H1 (cell line): ENCODE measurements around the gene ZNF397. TPM values are rescaled to one million over a fixed set of nuclear protein-coding genes. Genes with fewer than 3 reads are reported as not detected.
A peak's percentile ranks its signal among the peaks of the same experiment; 100 is the strongest.

Experiments
- CTCF ChIA-PET: fragments of 300-600 bp; sonication (Branson Sonifier 250); formaldehyde crosslinking; loops from one replicate; lab custom pipeline; 2021; ENCODE audit not compliant: partially characterized antibody; lab: Charles Lee
- POLR2A ChIA-PET: fragments of 300-600 bp; sonication (Branson Sonifier 250); formaldehyde crosslinking; loops from one replicate; lab custom pipeline; 2021; ENCODE audit warnings: inconsistent platforms; ENCODE audit not compliant: partially characterized antibody; lab: Charles Lee
- DNase-seq, 2 experiments: peaks; one replicate each; pipeline versions ENCODE4 v3.0.0 to v3.0.0-alpha.2; 2010 to 2022; ENCODE audit warnings: low spot score in 2 of 2, low read depth in 1 of 2, mixed read lengths in 1 of 2
- FAIRE-seq: peaks from 2 replicates; lab custom pipeline; 2011; peaks lifted over from hg19 to GRCh38; lab: Jason Lieb, UNC
- H2AFZ ChIP-seq: 2 replicates; pipeline ENCODE4 v1.8.1; 2012; ENCODE audit warnings: low read length, inconsistent platforms
- H2AK5ac ChIP-seq: 2 replicates; pipeline ENCODE4 v1.6.1; 2013; ENCODE audit warnings: low read depth, low read length
- H2BK120ac ChIP-seq: replicated peaks from 2 replicates; pipeline ENCODE3; 2013; ENCODE audit warnings: low read depth, low read length, inconsistent platforms
- H2BK12ac ChIP-seq: 2 replicates; pipeline ENCODE4 v1.6.1; 2013; ENCODE audit warnings: low read depth, low read length
- H2BK15ac ChIP-seq: 2 replicates; pipeline ENCODE4 v1.6.1; 2013; ENCODE audit warnings: low read length
- H2BK20ac ChIP-seq: 2 replicates; pipeline ENCODE4 v1.6.1; 2013; ENCODE audit warnings: low read length
- H2BK5ac ChIP-seq: 2 replicates; pipeline ENCODE4 v1.6.1; 2013; ENCODE audit warnings: low read depth, low read length
- H3K14ac ChIP-seq: 2 replicates; pipeline ENCODE4 v1.6.1; 2013; ENCODE audit warnings: inconsistent platforms; ENCODE audit not compliant: insufficient read length
- H3K18ac ChIP-seq: 2 replicates; pipeline ENCODE4 v1.6.1; 2013; ENCODE audit warnings: low read length; ENCODE audit errors: extremely low read depth
- H3K23ac ChIP-seq: 2 replicates; pipeline ENCODE4 v1.6.1; 2013; ENCODE audit warnings: inconsistent platforms; ENCODE audit not compliant: insufficient read length
- H3K23me2 ChIP-seq: 2 replicates; pipeline ENCODE4 v1.6.1; 2013; ENCODE audit warnings: low read depth, low read length
- H3K27ac ChIP-seq: 2 replicates; pipeline ENCODE4 v1.6.1; 2011; ENCODE audit warnings: low read depth, low read length, inconsistent platforms
- H3K27me3 ChIP-seq, 4 experiments: replicated peaks in 1 of 4; 1 replicate in 1 of 4; 2 replicates in 3 of 4; pipeline versions ENCODE4 v1.6.1 to v1.8.1; 2011 to 2013; ENCODE audit warnings: low read length in 3 of 4, mild to moderate bottlenecking in 3 of 4, inconsistent platforms in 2 of 4, mixed read lengths in 2 of 4, moderate library complexity in 1 of 4; ENCODE audit not compliant: control insufficient read depth in 3 of 4, insufficient read depth in 3 of 4; ENCODE audit errors: extremely low read depth in 1 of 4
- H3K36me3 ChIP-seq, 4 experiments: 2 replicates each; pipeline versions ENCODE4 v1.6.1 to v1.8.1; 2011 to 2013; ENCODE audit warnings: mild to moderate bottlenecking in 4 of 4, low read length in 3 of 4, moderate library complexity in 2 of 4, control low read depth in 1 of 4, inconsistent platforms in 1 of 4; ENCODE audit not compliant: insufficient read depth in 4 of 4, control insufficient read depth in 2 of 4
- H3K4ac ChIP-seq: replicated peaks from 2 replicates; pipeline ENCODE3; 2013; ENCODE audit warnings: low read length, low read depth, mixed read lengths, inconsistent platforms; ENCODE audit not compliant: insufficient read length
- H3K4me1 ChIP-seq, 4 experiments: replicated peaks in 1 of 4; 1 replicate in 1 of 4; 2 replicates in 3 of 4; pipeline versions ENCODE4 v1.6.1 to v1.8.1; 2011 to 2013; ENCODE audit warnings: low read length in 3 of 4, inconsistent platforms in 2 of 4, mixed read lengths in 1 of 4; ENCODE audit not compliant: insufficient read depth in 4 of 4, control insufficient read depth in 3 of 4
- H3K4me2 ChIP-seq, 2 experiments: 2 replicates each; pipeline versions ENCODE4 v1.6.1 to v1.8.1; 2011 to 2013; ENCODE audit warnings: low read depth in 2 of 2, low read length in 2 of 2, control low read depth in 1 of 2, inconsistent platforms in 1 of 2, mild to moderate bottlenecking in 1 of 2; ENCODE audit not compliant: insufficient read depth in 1 of 2
- H3K4me3 ChIP-seq, 4 experiments: fragments of 200-600, 300-600 bp in 1 of 4; sonication (generic), shearing (Covaris generic), sonication (Bioruptor Twin) in 1 of 4; 2 replicates each; pipeline versions ENCODE4 v1.5.1 to v1.8.1; 2011 to 2016; ENCODE audit warnings: low read length in 4 of 4, low read depth in 3 of 4, control low read depth in 2 of 4, inconsistent platforms in 2 of 4, mild to moderate bottlenecking in 2 of 4, mixed read lengths in 1 of 4, moderate library complexity in 1 of 4; ENCODE audit not compliant: insufficient read depth in 2 of 4; ENCODE audit errors: extremely low read depth in 1 of 4
- H3K56ac ChIP-seq: replicated peaks from 2 replicates; pipeline ENCODE3; 2013; ENCODE audit warnings: low read depth, mild to moderate bottlenecking, mixed read lengths, low read length, inconsistent platforms; ENCODE audit not compliant: insufficient read length
- H3K79me1 ChIP-seq: 2 replicates; pipeline ENCODE4 v1.6.1; 2013; ENCODE audit warnings: low read depth, low read length, control low read depth
- H3K79me2 ChIP-seq, 2 experiments: 2 replicates each; pipeline versions ENCODE4 v1.6.1 to v1.8.1; 2012 to 2013; ENCODE audit warnings: low read length in 2 of 2, mild to moderate bottlenecking in 2 of 2, inconsistent platforms in 1 of 2; ENCODE audit not compliant: insufficient read depth in 2 of 2, control insufficient read depth in 1 of 2
- H3K9ac ChIP-seq, 4 experiments: replicated peaks in 1 of 4; 1 replicate in 1 of 4; 2 replicates in 3 of 4; pipeline versions ENCODE4 v1.6.1 to v1.8.1; 2011 to 2013; ENCODE audit warnings: low read depth in 3 of 4, low read length in 3 of 4, control low read depth in 2 of 4, mild to moderate bottlenecking in 2 of 4, moderate library complexity in 2 of 4, inconsistent platforms in 1 of 4; ENCODE audit errors: extremely low read depth in 1 of 4
- H3K9me3 ChIP-seq, 2 experiments: 2 replicates each; pipeline versions ENCODE4 v1.6.1 to v1.8.1; 2012 to 2013; ENCODE audit warnings: mild to moderate bottlenecking in 2 of 2, moderate library complexity in 2 of 2, control low read depth in 1 of 2, inconsistent platforms in 1 of 2, low read depth in 1 of 2, low read length in 1 of 2, mixed read lengths in 1 of 2; ENCODE audit not compliant: insufficient read depth in 2 of 2
- H4K20me1 ChIP-seq, 2 experiments: replicated peaks in 1 of 2; 2 replicates each; pipeline versions ENCODE3 to v1.8.1; 2011 to 2013; ENCODE audit warnings: inconsistent platforms in 2 of 2, low read length in 2 of 2, mild to moderate bottlenecking in 1 of 2; ENCODE audit not compliant: insufficient read depth in 2 of 2, control insufficient read depth in 1 of 2
- H4K5ac ChIP-seq: 2 replicates; pipeline ENCODE4 v1.6.1; 2013; ENCODE audit warnings: low read length, low read depth, mixed read lengths, inconsistent platforms; ENCODE audit not compliant: insufficient read length
- H4K8ac ChIP-seq: 2 replicates; pipeline ENCODE4 v1.8.0; 2013; ENCODE audit warnings: mild to moderate bottlenecking, moderate library complexity, low read length, inconsistent platforms; ENCODE audit not compliant: insufficient read depth; ENCODE audit errors: extremely low read depth
- H4K91ac ChIP-seq: replicated peaks from 2 replicates; pipeline ENCODE3; 2013; ENCODE audit warnings: low read length, mixed read lengths, inconsistent platforms; ENCODE audit not compliant: insufficient read length
- BACH1 ChIP-seq: IDR thresholded peaks from 2 replicates; pipeline ENCODE4 v1.6.1; 2012; ENCODE audit warnings: low read length, improper control_type of control experiment
- CHD1 ChIP-seq: IDR thresholded peaks from 2 replicates; pipeline ENCODE4 v1.6.1; 2012; ENCODE audit warnings: low read depth, low read length, improper control_type of control experiment
- CREB1 ChIP-seq: IDR thresholded peaks from 2 replicates; pipeline ENCODE4 v1.6.1; 2012; ENCODE audit warnings: inconsistent platforms
- CTCF ChIP-seq, 3 experiments: IDR thresholded peaks; 1 replicate in 2 of 3; 2 replicates in 1 of 3; pipeline versions ENCODE4 v1.5.1 to v1.6.1; 2011; ENCODE audit warnings: low read length in 3 of 3, mild to moderate bottlenecking in 3 of 3, inconsistent platforms in 2 of 3, low read depth in 1 of 3, moderate library complexity in 1 of 3; ENCODE audit not compliant: insufficient read depth in 1 of 3; ENCODE audit errors: control extremely low read depth in 1 of 3
- JUND ChIP-seq: IDR thresholded peaks from 2 replicates; pipeline ENCODE4 v1.6.1; 2011; ENCODE audit warnings: mild to moderate bottlenecking, improper control_type of control experiment, low read length
- KDM1A ChIP-seq: fragments of 200-600, 300-600 bp; sonication (generic); IDR thresholded peaks from 2 replicates; pipeline ENCODE4 v1.7.1; 2016; ENCODE audit warnings: mild to moderate bottlenecking, low read length, borderline replicate concordance
- MAX ChIP-seq: IDR thresholded peaks from 2 replicates; pipeline ENCODE4 v1.6.1; 2012; ENCODE audit warnings: inconsistent platforms
- SIRT6 ChIP-seq: IDR thresholded peaks from one replicate; pipeline ENCODE4 v1.7.1; 2012; ENCODE audit warnings: low read length, inconsistent platforms
- SP2 ChIP-seq: IDR thresholded peaks from 2 replicates; pipeline ENCODE4 v1.6.1; 2012; ENCODE audit warnings: mild to moderate bottlenecking, low read length, inconsistent platforms
- SRF ChIP-seq: IDR thresholded peaks from 2 replicates; pipeline ENCODE4 v1.6.1; 2011; ENCODE audit warnings: mild to moderate bottlenecking, low read depth, low read length, moderate library complexity
- TCF12 ChIP-seq: IDR thresholded peaks from 2 replicates; pipeline ENCODE4 v1.6.1; 2011; ENCODE audit warnings: low read depth, mild to moderate bottlenecking, low read length
- WGBS, 2 experiments: shearing (Covaris generic) in 1 of 2; methylation state at CpG; one replicate each; pipeline versions ENCODE4 v1.1.6 to v1.1.7; 2013 to 2015; ENCODE audit warnings: low lambda C conversion rate in 2 of 2, mixed read lengths in 2 of 2, inconsistent platforms in 1 of 2, low coverage in 1 of 2, missing lambda C conversion rate in 1 of 2; ENCODE audit not compliant: insufficient replicate concordance in 2 of 2, insufficient coverage in 1 of 2, insufficient read length in 1 of 2; ENCODE audit errors: extremely low coverage in 1 of 2, missing lambda C conversion rate in 1 of 2; 5-methylcytosine and 5-hydroxymethylcytosine counted together
- polyA plus RNA-seq, 7 experiments: library from polyadenylated mRNA; depleted of rRNA in 3 of 7; stranded (reverse) in 5 of 7; unstranded in 2 of 7; fragments of >200 nt in 5 of 7; fragments of 200-250 nt in 2 of 7; gene quantifications; 1 replicate in 5 of 7; 2 replicates in 1 of 7; 4 replicates in 1 of 7; pipeline versions ENCODE4 v1.2.1 to v1.2.3, GENCODE V29; 2011 to 2013; ENCODE audit warnings: missing spikeins in 2 of 7, mixed read lengths in 2 of 7
- total RNA-seq: library from RNA; stranded (reverse); fragmentation: NEBNext Ultra II Directional; extraction: Animal tissue kit (Norgen Biotek cat#: 25700); gene quantifications from 2 replicates; pipeline ENCODE4 v1.2.1, GENCODE V29; 2021

Gene ZNF397
- total and polyA plus RNA-seq, 2 of the 8 experiments (the other 6 are each of a cell fraction or from before 2014, with no cell fraction given): 9.8 to 39.5 TPM

GRCh38 chr18:35289293-35289692 lies 48.5 kb downstream of the ZNF397 start:
- peak overlapping the region; percentile 74 for H3K56ac ChIP-seq
- H3K27ac ChIP-seq: peak overlapping the region; percentile 62; the same call in 1 of the 2 replicates
- H4K91ac ChIP-seq: peak overlapping the region; percentile 10
- H3K4me1 ChIP-seq: peaks cover 0 to 10% (median 0%) of the 10 kb centered on the region in 4 experiments; a peak in 2 of 7 replicates
- peaks cover 15% of the 10 kb centered on the region for H3K79me1 ChIP-seq
- 0 out of 2 replicates have a peak overlapping the region, but pooled peaks have one; percentile 51 for H2BK12ac ChIP-seq
- DNase-seq (no peak), FAIRE-seq (no peak)
- no peak overlapping the region for H2AK5ac ChIP-seq
- H3K4me3 ChIP-seq: peak overlapping the region; percentile 83 to 97 (median 90)
- ChIA-PET POLR2A (interaction anchor here (0.6 to 3.5 kb wide), 16 partner anchors 10 to 263 kb away, joined by 3 to 53 read pairs (median 6); partner anchors contain the start of genes ZNF24 and ZNF397), CTCF (interaction anchor here (1.3 to 2.1 kb wide), 6 partner anchors 12 to 66 kb away, joined by 3 to 11 read pairs (median 4); no protein-coding TSS in a partner anchor)
- H4K20me1 ChIP-seq: no peaks in the 10 kb centered on the region
- no peak overlapping the region for H4K8ac ChIP-seq
- H2BK120ac ChIP-seq: no peak overlapping the region
- no peaks in the 10 kb centered on the region for H3K27me3 ChIP-seq
- H2BK20ac ChIP-seq: peak overlapping the region; percentile 3; the same call in 1 of the 2 replicates
- peak overlapping the region; percentile 90; the same call in 1 of the 2 replicates for H2AFZ ChIP-seq
- H3K4ac ChIP-seq: peak overlapping the region; percentile 81
- no peak overlapping the region for H2BK15ac ChIP-seq
- H3K36me3 ChIP-seq: peaks cover 0 to 7% (median 4%) of the 10 kb centered on the region in 4 experiments; a peak in 5 of 8 replicates
- WGBS, 2 experiments: 68% methylated on average over 6 of the region's 6 CpGs; no CpG with 5 or more reads in 1 of the 2 experiments
- H3K9ac ChIP-seq: peak overlapping the region; percentile 46 to 91 (median 64); a peak in 4 of 7 replicates
- H4K5ac ChIP-seq: peak overlapping the region; percentile 65
- H3K4me2 ChIP-seq: peak overlapping the region; percentile 85 to 91
- H3K23ac ChIP-seq: no peak overlapping the region
- H3K9me3 ChIP-seq: peaks cover 7% of the 10 kb centered on the region in 2 experiments
- H3K23me2 ChIP-seq: peaks cover 9% of the 10 kb centered on the region
- H2BK5ac ChIP-seq: peak overlapping the region; percentile 12; the same call in 1 of the 2 replicates
- H3K14ac ChIP-seq: no peak overlapping the region
- peak overlapping the region; percentile 24; the same call in 1 of the 2 replicates for H3K18ac ChIP-seq
- peaks cover 0 to 52% of the 10 kb centered on the region in 2 experiments; a peak in 2 of 4 replicates for H3K79me2 ChIP-seq
- no peak for TF ChIP-seq SP2
- TF ChIP-seq JUND: no peak
- no peak for TF ChIP-seq CTCF (IDR thresholded peaks at IDR 0.05; ENCODE audit: control extremely low read depth in 1 of 3, insufficient read depth in 1 of 3, low read depth in 1 of 3, low read length in 3 of 3)
- TF ChIP-seq SIRT6: no peak
- TF ChIP-seq KDM1A: no peak
- TF ChIP-seq SRF: no peak
- TF ChIP-seq CHD1: no peak
- TF ChIP-seq TCF12: no peak
- no peak for TF ChIP-seq BACH1
- no peak for TF ChIP-seq MAX
- no peak for TF ChIP-seq CREB1
